ENCODE measurements around the gene PRSS2.

DNA sequence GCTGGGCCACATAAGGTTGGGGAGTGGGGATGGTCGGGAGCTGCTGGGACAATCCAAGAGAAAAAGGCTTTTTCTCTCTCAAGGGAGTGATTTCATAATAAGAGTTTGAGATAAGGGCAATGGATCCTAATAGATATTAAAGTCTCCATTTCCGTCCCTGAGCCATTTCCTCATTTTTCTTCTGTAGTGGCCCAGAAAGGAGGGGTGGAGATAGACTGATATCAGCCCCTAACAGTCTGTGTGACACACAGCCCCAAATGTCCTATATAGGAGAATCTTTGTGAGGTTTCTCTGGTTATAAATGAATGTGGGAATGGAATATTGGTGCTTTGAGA lies 35.2 kb downstream of the PRSS2 start:
- TF ChIP-seq CTCF (optimal IDR thresholded peaks at IDR 0.05 in 1 of 3, IDR thresholded peaks at IDR 0.05 in 1 of 3, conservative IDR thresholded peaks at IDR 0.05 in 1 of 3; ENCODE audit: extremely low read depth in 1 of 3, insufficient read depth in 2 of 3, low read length in 3 of 3) = no peak
- no peak for TF ChIP-seq EZH2 (IDR thresholded peaks at IDR 0.05; ENCODE audit: low read length)

Data from keratinocyte (primary cell).